SK-N-SH (cell line): ENCODE measurements around the gene GALNT1. TPM values are rescaled to one million over a fixed set of nuclear protein-coding genes. Genes with fewer than 3 reads are reported as not detected.

Experiments used
- CTCF ChIA-PET: fragments of 300-600, 350-600 bp; formaldehyde crosslinking; extraction: SDS; loops from one replicate; lab custom pipeline; 2021; lab: Yijun Ruan, JAX
- POLR2A ChIA-PET: fragments of 350-600 bp; sonication (Branson Sonifier 250); formaldehyde crosslinking; extraction: SDS; loops from one replicate; lab custom pipeline; 2020; ENCODE audit warnings: antibody characterized with exemption, inconsistent platforms; lab: Yijun Ruan, JAX
- DNase-seq: peaks from one replicate; pipeline ENCODE4 v3.0.0; 2012
- H2AFZ ChIP-seq: fragments of 200-600 bp; sonication (generic); 2 replicates; pipeline ENCODE4 v1.8.1; 2016; ENCODE audit warnings: antibody characterized with exemption, mild to moderate bottlenecking, low read depth
- H3F3A ChIP-seq: fragments of 200-600 bp; sonication (generic); replicated peaks from 2 replicates; pipeline ENCODE3; 2016; ENCODE audit warnings: antibody characterized with exemption, mild to moderate bottlenecking; ENCODE audit not compliant: insufficient read depth
- H3K27ac ChIP-seq, 2 experiments: fragments of 200-500 bp in 1 of 2; fragments of 200-600 bp in 1 of 2; sonication (Bioruptor generic) in 1 of 2; sonication (generic), shearing (Covaris generic) in 1 of 2; 2 replicates each; pipeline versions ENCODE4 v1.5.1 to v1.6.1; 2014 to 2016; ENCODE audit warnings: low read depth in 2 of 2, inconsistent platforms in 1 of 2, low read length in 1 of 2, mild to moderate bottlenecking in 1 of 2, mixed read lengths in 1 of 2
- H3K27me3 ChIP-seq: fragments of 200-600 bp; sonication (generic), shearing (Covaris generic); 2 replicates; pipeline ENCODE4 v1.6.1; 2016; ENCODE audit warnings: mixed run types; ENCODE audit not compliant: insufficient read depth
- H3K36me3 ChIP-seq, 2 experiments: fragments of 200-500 bp in 1 of 2; fragments of 200-600 bp in 1 of 2; sonication (Bioruptor generic) in 1 of 2; sonication (generic) in 1 of 2; replicated peaks in 1 of 2; 2 replicates each; pipeline versions ENCODE3 to v1.5.1; 2014 to 2016; ENCODE audit warnings: low read length in 1 of 2, mild to moderate bottlenecking in 1 of 2; ENCODE audit not compliant: insufficient read depth in 2 of 2, control insufficient read depth in 1 of 2
- H3K4me1 ChIP-seq, 2 experiments: fragments of 200-500 bp in 1 of 2; fragments of 200-600 bp in 1 of 2; sonication (Bioruptor generic) in 1 of 2; sonication (generic), shearing (Covaris generic) in 1 of 2; 2 replicates each; pipeline versions ENCODE4 v1.5.1 to v1.6.1; 2014 to 2016; ENCODE audit warnings: low read depth in 1 of 2, low read length in 1 of 2, mixed run types in 1 of 2; ENCODE audit not compliant: insufficient read depth in 2 of 2, control insufficient read depth in 1 of 2
- H3K4me2 ChIP-seq: fragments of 200-600 bp; sonication (generic), shearing (Covaris generic); 2 replicates; pipeline ENCODE4 v1.6.1; 2017; ENCODE audit warnings: mixed run types
- H3K4me3 ChIP-seq, 2 experiments: fragments of 200-500 bp in 1 of 2; fragments of 200-600 bp in 1 of 2; sonication (Bioruptor generic) in 1 of 2; sonication (generic), shearing (Covaris generic) in 1 of 2; 2 replicates each; pipeline versions ENCODE4 v1.5.1 to v1.8.1; 2014 to 2016; ENCODE audit warnings: low read depth in 2 of 2, inconsistent platforms in 1 of 2, low read length in 1 of 2, mild to moderate bottlenecking in 1 of 2, mixed read lengths in 1 of 2, moderate library complexity in 1 of 2
- H3K79me2 ChIP-seq: fragments of 200-600 bp; sonication (generic); 2 replicates; pipeline ENCODE4 v1.8.1; 2017; ENCODE audit warnings: mild to moderate bottlenecking; ENCODE audit not compliant: insufficient read depth
- H3K9ac ChIP-seq: fragments of 200-600 bp; sonication (generic); 2 replicates; pipeline ENCODE4 v1.6.1; 2017; ENCODE audit warnings: mixed run types
- H3K9me2 ChIP-seq: fragments of 200-600 bp; sonication (generic); 2 replicates; pipeline ENCODE4 v1.6.1; 2017; ENCODE audit warnings: mixed run types
- H3K9me3 ChIP-seq: fragments of 200-600 bp; sonication (generic); 2 replicates; pipeline ENCODE4 v1.6.1; 2017; ENCODE audit warnings: mixed run types, mild to moderate bottlenecking, moderate library complexity
- H4K20me1 ChIP-seq: fragments of 200-600 bp; sonication (generic); 2 replicates; pipeline ENCODE4 v1.6.1; 2017; ENCODE audit warnings: mild to moderate bottlenecking, mixed run types; ENCODE audit not compliant: insufficient read depth
- CHD2 ChIP-seq: fragments of 150-350 bp; IDR thresholded peaks from 2 replicates; pipeline ENCODE4 v1.6.1; 2018; ENCODE audit warnings: low read length; ENCODE audit not compliant: partially characterized antibody
- CTCF ChIP-seq: fragments of 200-600 bp; sonication (generic); IDR thresholded peaks from 2 replicates; pipeline ENCODE4 v1.6.1; 2017; ENCODE audit warnings: antibody characterized with exemption, mild to moderate bottlenecking, moderate library complexity
- ELF1 ChIP-seq: IDR thresholded peaks from 2 replicates; pipeline ENCODE4 v1.4.0; 2012
- EZH2phosphoT487 ChIP-seq: fragments of 200-600 bp; sonication (generic); IDR thresholded peaks from 2 replicates; pipeline ENCODE4 v1.6.1; 2017; ENCODE audit warnings: low read depth, mixed run types, mild to moderate bottlenecking, antibody characterized with exemption, moderate library complexity, borderline replicate concordance
- FOXJ3 ChIP-seq: sonication (generic); formaldehyde crosslinking; IDR thresholded peaks from 2 replicates; pipeline ENCODE4 v1.5.1; 2020; ENCODE audit warnings: mild to moderate bottlenecking, missing genetic modification reagents
- FOXM1 ChIP-seq: IDR thresholded peaks from 2 replicates; pipeline ENCODE4 v1.4.0; 2012; ENCODE audit warnings: low read depth, mild to moderate bottlenecking
- GATA2 ChIP-seq: sonication (generic); formaldehyde crosslinking; IDR thresholded peaks from 2 replicates; pipeline ENCODE4 v1.5.0; 2020; ENCODE audit warnings: mild to moderate bottlenecking, missing genetic modification reagents
- IRF3 ChIP-seq: fragments of 150-350 bp; IDR thresholded peaks from 2 replicates; pipeline ENCODE4 v1.6.1; 2016; ENCODE audit warnings: mild to moderate bottlenecking, low read depth, low read length
- MEF2A ChIP-seq: IDR thresholded peaks from 2 replicates; pipeline ENCODE4 v1.4.0; 2012; ENCODE audit warnings: low read depth, borderline replicate concordance
- RAD21 ChIP-seq: IDR thresholded peaks from 2 replicates; pipeline ENCODE4 v1.6.1; 2012; ENCODE audit warnings: mild to moderate bottlenecking, low read length
- SIN3A ChIP-seq: IDR thresholded peaks from 2 replicates; pipeline ENCODE4 v1.6.1; 2012; ENCODE audit warnings: low read depth, mild to moderate bottlenecking, low read length, moderate library complexity, borderline replicate concordance
- SMC3 ChIP-seq: IDR thresholded peaks from 2 replicates; pipeline ENCODE4 v1.6.1; 2012; ENCODE audit warnings: low read depth, low read length, improper control_type of control experiment
- TCF12 ChIP-seq: IDR thresholded peaks from 2 replicates; pipeline ENCODE4 v1.4.0; 2012
- USF1 ChIP-seq: IDR thresholded peaks from 2 replicates; pipeline ENCODE4 v1.4.0; 2012; ENCODE audit warnings: low read depth, borderline replicate concordance
- USF2 ChIP-seq: fragments of 150-350 bp; IDR thresholded peaks from 2 replicates; pipeline ENCODE4 v1.6.1; 2017; ENCODE audit warnings: antibody characterized with exemption, low read length, low read depth, borderline replicate concordance
- ZBTB33 ChIP-seq: IDR thresholded peaks from 2 replicates; pipeline ENCODE4 v1.4.0; 2012; ENCODE audit warnings: low read depth, borderline replicate concordance
- WGBS: methylation state at CpG from one replicate; pipeline ENCODE4 v1.1.6; 2017; ENCODE audit warnings: low lambda C conversion rate; 5-methylcytosine and 5-hydroxymethylcytosine counted together
- polyA plus RNA-seq, 3 experiments: library from polyadenylated mRNA; depleted of rRNA; stranded (reverse); fragments of >200 nt; gene quantifications; 2 replicates each; pipeline ENCODE4 v1.2.3, GENCODE V29; 2012

Gene GALNT1
- polyA plus RNA-seq, 1 of the 3 experiments (the other 2 are of a cell fraction), result 15.7 TPM

- no peak for DNase-seq
- H3K9me2 ChIP-seq, result no peaks in the 10 kb centered on the region
- peaks cover 54% of the 10 kb centered on the region for H3K79me2 ChIP-seq
- H3K36me3 ChIP-seq, result no peaks in the 10 kb centered on the region
- H4K20me1 ChIP-seq, result peaks cover 6% of the 10 kb centered on the region; the same call in 1 of the 2 replicates
- H3K27ac ChIP-seq, result peak overlapping the region in 1 of 2 experiments; percentile 67; a peak in 2 of 4 replicates
- CTCF ChIA-PET, result interaction anchor here (0.5 to 1.9 kb wide), 4 partner anchors 16 to 1300 kb away, joined by 3 to 5 read pairs (median 4); no protein-coding TSS in a partner anchor
- no peak overlapping the region for H3K9ac ChIP-seq
- 43% methylated on average over 5 of the region's 5 CpGs for WGBS
- no peak for TF ChIP-seq EZH2phosphoT487
- TF ChIP-seq RAD21, result no peak
- TF ChIP-seq USF2, result no peak
- no peak for TF ChIP-seq CHD2
- 0 out of 2 replicates have a peak, but pooled peaks have one; percentile 2 for TF ChIP-seq GATA2 (CRISPR knock-in tag)
- TF ChIP-seq MEF2A, result no peak
- no peak for TF ChIP-seq IRF3
- TF ChIP-seq, all 33 proteins: peak for 1
- no peaks in the 10 kb centered on the region for H3F3A ChIP-seq
- no peak overlapping the region for H3K4me2 ChIP-seq
- H3K4me1 ChIP-seq, result peaks cover 0 to 24% of the 10 kb centered on the region in 2 experiments; a peak in 3 of 4 replicates
- no peak overlapping the region for H2AFZ ChIP-seq
- POLR2A ChIA-PET, result no interaction called here
- H3K27me3 ChIP-seq, result no peaks in the 10 kb centered on the region
- no peak overlapping the region for H3K4me3 ChIP-seq
- H3K9me3 ChIP-seq, result no peaks in the 10 kb centered on the region
Measured at GRCh38 chr18:35618696-35619095, 37.2 kb downstream of the GALNT1 start.

GRCh38 chr18:35619464-35619863, 37.9 kb downstream of the GALNT1 start:
- Histone ChIP-seq H3K79me2 (peaks cover 61% of the 10 kb centered on the region), H2AFZ (no peak overlapping the region), H3K4me3 (no peak overlapping the region), H3K4me2 (no peak overlapping the region), H3F3A (no peaks in the 10 kb centered on the region), H3K9me3 (no peaks in the 10 kb centered on the region), H3K9ac (no peak overlapping the region), H3K4me1 (peaks cover 0 to 24% of the 10 kb centered on the region in 2 experiments; a peak in 3 of 4 replicates), H3K36me3 (no peaks in the 10 kb centered on the region)
- CTCF ChIA-PET, result interaction anchor here (0.6 to 0.9 kb wide), 2 partner anchors 15 to 1069 kb away, joined by 3 read pairs; no protein-coding TSS in a partner anchor
- 94% methylated on average over 4 of the region's 4 CpGs for whole genome bisulfite sequencing
- POLR2A ChIA-PET, result no interaction called here
- no peak for TF ChIP-seq SMC3
- TF ChIP-seq FOXJ3 (CRISPR knock-in tag), result no peak
- TF ChIP-seq TCF12, result no peak
- TF ChIP-seq CTCF, result no peak
- TF ChIP-seq ZBTB33, result no peak
- no peak for TF ChIP-seq ELF1
- no peak for TF ChIP-seq SIN3A
- no peak for TF ChIP-seq USF1
- no peak for TF ChIP-seq FOXM1
- TF ChIP-seq, all 33 proteins: peak for 0
- Histone ChIP-seq H3K27ac (peak overlapping the region in 1 of 2 experiments; percentile 13; a peak in 1 of 4 replicates), H3K9me2 (no peaks in the 10 kb centered on the region), H3K27me3 (no peaks in the 10 kb centered on the region), H4K20me1 (peaks cover 6% of the 10 kb centered on the region)
- DNase-seq, result no peak
